Ectodermal cell (in vitro differentiated cells): ENCODE measurements around the gene SPCS1.

Experiments
- H3K27ac ChIP-seq: 2 replicates; pipeline ENCODE4 v1.7.0; 2013; ENCODE audit warnings: mild to moderate bottlenecking, low read depth, low read length; ENCODE audit not compliant: insufficient read depth, poor library complexity, severe bottlenecking
- H3K27me3 ChIP-seq: 2 replicates; pipeline ENCODE4 v1.7.0; 2013; ENCODE audit warnings: mild to moderate bottlenecking, low read length; ENCODE audit not compliant: insufficient read depth, control insufficient read depth, poor library complexity, severe bottlenecking
- H3K36me3 ChIP-seq: one replicate; pipeline ENCODE4 v1.7.0; 2013; ENCODE audit warnings: low read length; ENCODE audit not compliant: control insufficient read depth, insufficient read depth
- H3K4me1 ChIP-seq: one replicate; pipeline ENCODE4 v1.7.0; 2013; ENCODE audit warnings: low read length; ENCODE audit not compliant: control insufficient read depth, insufficient read depth
- H3K4me3 ChIP-seq: 2 replicates; pipeline ENCODE4 v1.7.0; 2013; ENCODE audit warnings: low read depth, low read length, control low read depth; ENCODE audit not compliant: insufficient read depth
- H3K9me3 ChIP-seq: 2 replicates; pipeline ENCODE4 v1.7.0; 2013; ENCODE audit warnings: mild to moderate bottlenecking, low read length, moderate library complexity; ENCODE audit not compliant: control insufficient read depth
- WGBS, 2 experiments: methylation state at CpG; one replicate each; pipeline ENCODE4 v1.1.7; 2013; ENCODE audit warnings: missing lambda C conversion rate in 2 of 2; 5-methylcytosine and 5-hydroxymethylcytosine counted together

The SPCS1 gene

DNA sequence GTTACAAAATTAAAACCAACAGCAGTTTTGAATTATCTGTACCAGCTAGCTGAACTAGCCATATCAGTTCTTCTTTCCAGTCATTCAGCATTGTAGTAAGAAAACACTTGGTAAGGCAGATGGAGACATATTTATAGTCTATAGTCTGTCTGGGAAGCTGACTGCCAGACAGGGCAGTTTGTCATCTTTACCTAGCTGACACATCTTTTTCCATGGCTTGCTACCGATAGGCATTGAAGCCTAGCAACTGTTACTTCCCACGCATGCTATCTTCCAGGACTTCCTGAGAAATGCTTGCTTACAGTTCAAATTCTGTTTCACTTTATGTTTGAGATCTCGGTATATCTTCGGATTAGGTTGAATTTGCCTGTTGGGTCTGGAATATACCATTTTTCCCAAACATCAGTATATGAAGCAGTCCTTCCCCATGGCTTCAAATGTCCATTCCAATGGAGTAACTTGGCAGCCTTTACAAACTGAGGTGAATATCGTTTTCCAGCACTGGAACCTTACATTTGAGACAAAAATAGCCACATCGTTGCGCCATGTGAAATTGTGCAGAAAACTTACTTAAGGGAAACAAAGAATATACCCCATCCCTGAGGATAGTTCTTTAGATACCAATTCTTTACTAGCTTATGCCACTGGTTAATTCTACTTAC, 11.2 kb upstream of the SPCS1 start:
- Histone ChIP-seq H3K36me3 (peaks cover 54% of the 10 kb centered on the region), H3K4me3 (no peak overlapping the region), H3K9me3 (no peaks in the 10 kb centered on the region), H3K4me1 (no peaks in the 10 kb centered on the region), H3K27me3 (no peaks in the 10 kb centered on the region), H3K27ac (no peak overlapping the region)
- 86 to 90% methylated on average over 7 of the region's 7 CpGs for WGBS, 2 experiments

GRCh38 chr3:52695798-52696671, 9.9 kb upstream of the SPCS1 start:
- Histone ChIP-seq H3K27me3 (no peaks in the 10 kb centered on the region), H3K36me3 (peaks cover 40% of the 10 kb centered on the region), H3K4me1 (no peaks in the 10 kb centered on the region), H3K9me3 (no peaks in the 10 kb centered on the region), H3K27ac (no peak overlapping the region), H3K4me3 (no peak overlapping the region)
- 95 to 98% methylated on average over 4 of the region's 4 CpGs for whole genome bisulfite sequencing, 2 experiments

DNA sequence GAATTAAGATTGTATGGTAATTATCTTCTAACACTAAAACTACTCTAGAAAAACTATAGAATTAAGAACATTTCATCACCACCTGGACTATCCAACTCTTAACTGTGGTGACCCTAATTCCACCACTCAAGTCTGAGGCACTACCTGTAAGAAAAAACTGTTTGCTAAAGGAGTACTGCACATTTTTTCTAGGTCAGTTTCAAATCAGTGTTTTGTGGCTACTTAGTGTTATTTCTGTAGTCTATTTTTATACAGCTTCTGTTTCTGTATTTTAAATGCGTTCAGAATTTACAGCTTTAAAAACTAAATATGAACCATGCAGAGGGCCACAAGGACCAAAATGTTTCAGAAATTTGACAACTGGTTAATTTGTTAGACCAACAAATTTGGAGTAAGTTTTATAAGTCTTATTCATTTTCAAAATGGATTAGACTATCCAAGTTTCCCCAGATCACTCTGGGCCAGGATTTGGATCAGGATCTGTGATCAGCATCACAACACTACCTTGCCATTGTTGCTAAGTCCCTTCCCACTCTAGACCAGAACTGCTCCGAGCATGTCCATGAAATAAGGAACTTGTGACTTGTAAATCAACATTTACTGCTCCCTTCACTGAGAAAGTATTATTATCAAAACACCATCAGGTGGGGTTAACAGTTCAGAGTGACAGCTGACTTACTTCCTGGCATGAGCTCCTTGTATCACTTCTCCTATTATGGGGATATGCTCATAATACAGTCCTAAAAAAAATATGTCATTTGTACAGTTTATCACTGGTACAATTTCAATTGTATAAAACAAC, 8.9 kb upstream of the SPCS1 start:
- H3K27ac ChIP-seq, result no peak overlapping the region
- peaks cover 31% of the 10 kb centered on the region for H3K36me3 ChIP-seq
- H3K4me3 ChIP-seq, result no peak overlapping the region
- H3K9me3 ChIP-seq, result no peaks in the 10 kb centered on the region
- 99 to 100% methylated on average over 2 of the region's 2 CpGs for WGBS, 2 experiments
- no peaks in the 10 kb centered on the region for H3K4me1 ChIP-seq
- H3K27me3 ChIP-seq, result no peaks in the 10 kb centered on the region

GRCh38 chr3:52697632-52697965, 8.3 kb upstream of the SPCS1 start:
- Histone ChIP-seq H3K9me3 (no peaks in the 10 kb centered on the region), H3K36me3 (peaks cover 28% of the 10 kb centered on the region), H3K4me3 (no peak overlapping the region), H3K27ac (no peak overlapping the region), H3K27me3 (no peaks in the 10 kb centered on the region), H3K4me1 (no peaks in the 10 kb centered on the region)
- 89 to 95% methylated on average over 4 of the region's 4 CpGs for WGBS, 2 experiments

GRCh38 chr3:52703341-52703740, 2.6 kb upstream of the SPCS1 start:
- Histone ChIP-seq H3K27ac (no peak overlapping the region), H3K4me3 (no peak overlapping the region), H3K27me3 (no peaks in the 10 kb centered on the region), H3K9me3 (no peaks in the 10 kb centered on the region), H3K4me1 (peaks cover 13% of the 10 kb centered on the region), H3K36me3 (no peaks in the 10 kb centered on the region)
- 95 to 100% methylated on average over 4 to 7 of the region's 7 CpGs for WGBS, 2 experiments

DNA sequence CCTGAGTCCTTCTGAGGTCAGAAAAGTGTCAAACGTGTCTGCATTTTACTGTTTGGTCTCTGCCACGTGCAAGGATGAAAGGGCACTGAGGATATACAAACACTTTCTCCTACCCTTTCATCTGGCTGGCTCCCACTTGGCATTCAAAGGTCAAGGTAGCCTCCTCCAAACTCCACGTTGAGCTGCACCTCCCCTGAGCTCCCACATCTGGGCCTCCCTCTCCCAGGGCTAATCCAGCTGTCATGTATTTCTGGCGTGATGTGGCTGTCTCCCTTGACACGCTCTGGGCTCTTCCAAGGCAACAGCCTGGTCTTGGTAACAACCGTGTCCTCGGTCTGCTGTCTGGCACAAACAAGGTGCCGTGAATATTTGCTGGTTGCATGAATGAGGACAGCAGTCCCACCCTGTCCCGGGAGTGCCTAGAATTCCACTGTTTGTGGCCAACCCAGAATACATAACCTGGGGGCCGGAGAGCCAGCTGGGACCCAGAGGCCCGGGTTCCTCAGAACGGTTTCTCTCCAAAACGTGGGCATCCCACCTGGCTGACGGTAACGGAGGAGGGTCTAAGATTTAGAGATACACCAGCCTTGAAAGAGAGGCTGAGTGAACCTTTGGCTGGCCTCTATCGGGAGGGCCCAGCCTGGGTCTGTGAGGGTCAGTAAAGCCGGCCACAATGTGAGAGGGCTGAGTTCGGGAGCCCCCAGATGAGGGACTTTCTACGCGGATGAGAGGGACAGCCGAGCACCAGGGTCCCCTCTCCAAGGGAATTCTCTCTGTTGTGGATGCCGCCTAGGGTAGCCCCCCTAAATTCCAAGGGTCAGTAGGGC, 1.1 kb upstream of the SPCS1 start:
- Histone ChIP-seq H3K27ac (no peak overlapping the region), H3K9me3 (no peaks in the 10 kb centered on the region), H3K36me3 (peaks cover 3% of the 10 kb centered on the region), H3K4me3 (peak overlapping the region; percentile 90), H3K4me1 (peaks cover 13% of the 10 kb centered on the region), H3K27me3 (no peaks in the 10 kb centered on the region)
- 6 to 10% methylated on average over 22 of the region's 22 CpGs for WGBS, 2 experiments

- Histone ChIP-seq H3K4me1 (peaks cover 13% of the 10 kb centered on the region), H3K36me3 (peaks cover 3% of the 10 kb centered on the region), H3K27me3 (no peaks in the 10 kb centered on the region), H3K9me3 (no peaks in the 10 kb centered on the region), H3K27ac (peak overlapping the region; percentile 59), H3K4me3 (peak overlapping the region; percentile 90)
- 0% methylated on average over 25 of the region's 25 CpGs for WGBS, 2 experiments
Observed at GRCh38 chr3:52705438-52705687, 543 bp upstream of the SPCS1 start.

DNA sequence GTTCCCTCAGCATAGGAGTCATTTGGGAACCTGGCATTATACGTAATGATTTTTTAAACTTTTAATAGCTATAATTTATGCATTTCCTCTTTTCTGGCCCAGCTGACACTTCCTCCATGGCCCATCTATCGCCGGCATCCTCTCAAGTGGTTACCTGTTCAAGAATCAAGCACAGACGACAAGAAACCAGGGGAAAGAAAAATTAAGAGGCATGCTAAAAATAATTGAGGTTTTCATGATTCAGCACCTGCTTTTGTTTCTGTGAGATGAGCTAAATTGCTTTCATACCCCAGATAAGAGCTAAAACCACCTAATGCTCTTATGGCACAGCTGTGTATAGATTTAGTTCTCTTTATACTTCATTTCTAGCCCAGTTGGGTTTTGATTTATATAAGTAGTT, 1.7 kb downstream of the SPCS1 start:
- no peak overlapping the region for H3K4me3 ChIP-seq
- WGBS, 2 experiments, result 98 to 99% methylated on average over 3 to 4 of the region's 4 CpGs

DNA sequence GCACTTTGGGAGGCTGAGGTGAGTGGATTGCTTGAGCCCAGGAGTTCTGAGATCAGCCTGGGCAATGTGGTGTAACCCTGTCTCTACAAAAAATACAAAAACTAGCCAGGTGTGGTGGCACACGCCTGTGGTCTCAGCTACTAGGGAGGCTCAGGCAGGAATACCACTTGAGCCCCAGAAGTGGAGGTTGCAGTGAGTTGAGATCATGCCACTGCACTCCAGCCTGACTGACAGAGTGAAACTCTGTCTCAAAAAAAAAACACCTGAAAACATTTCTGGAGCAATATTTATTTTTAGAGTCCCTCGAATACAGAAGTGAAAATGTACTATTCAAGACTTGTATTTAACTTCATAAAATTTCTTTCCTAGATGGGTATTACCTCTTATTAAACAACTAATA, 4.6 kb downstream of the SPCS1 start:
- Histone ChIP-seq H3K27me3 (no peaks in the 10 kb centered on the region), H3K9me3 (no peaks in the 10 kb centered on the region), H3K27ac (no peak overlapping the region), H3K4me3 (no peak overlapping the region), H3K4me1 (peaks cover 16% of the 10 kb centered on the region), H3K36me3 (peaks cover 11% of the 10 kb centered on the region)
- 97 to 98% methylated on average over 2 of the region's 2 CpGs for WGBS, 2 experiments

More for the DNA sequence above, 1.7 kb downstream of the SPCS1 start:
- Histone ChIP-seq H3K27me3 (no peaks in the 10 kb centered on the region), H3K27ac (no peak overlapping the region), H3K9me3 (no peaks in the 10 kb centered on the region), H3K36me3 (peaks cover 11% of the 10 kb centered on the region), H3K4me1 (peaks cover 13% of the 10 kb centered on the region)
